GM12865 (cell line): ENCODE measurements around the gene INTS15.

Source experiments
- DNase-seq: peaks from one replicate; pipeline ENCODE4 v3.0.0; 2010; ENCODE audit warnings: low read depth
- H3K4me3 ChIP-seq: 2 replicates; pipeline ENCODE4 v1.5.1; 2011; ENCODE audit warnings: mild to moderate bottlenecking, low read depth, low read length, control low read depth
- CTCF ChIP-seq: IDR thresholded peaks from 2 replicates; pipeline ENCODE4 v1.5.1; 2011; ENCODE audit warnings: low read length, control low read depth, low read depth, inconsistent platforms; ENCODE audit not compliant: insufficient read depth; ENCODE audit errors: missing control alignments

Gene INTS15

DNA sequence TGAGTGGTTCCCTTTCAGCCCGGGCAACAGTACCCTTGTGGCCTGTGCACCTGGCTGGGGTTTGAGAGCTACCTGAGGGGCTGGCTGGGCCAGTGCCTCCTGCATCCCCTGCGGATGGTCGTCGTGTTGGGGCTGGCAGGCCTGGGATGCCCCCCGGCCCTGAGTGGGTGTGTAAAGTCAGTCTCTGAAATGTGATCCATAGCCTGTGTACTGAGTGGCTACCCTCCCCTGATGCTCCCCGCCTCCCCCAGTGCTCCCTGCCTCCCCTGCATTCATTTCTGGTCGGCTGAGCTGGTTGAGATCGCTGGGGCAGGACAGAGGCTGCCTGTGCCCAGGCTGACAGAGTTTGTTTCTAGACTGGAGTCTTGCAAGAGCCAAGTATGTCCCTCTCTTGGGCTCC is 56.6 kb downstream of the INTS15 start:
- no peak overlapping the region for H3K4me3 ChIP-seq
- no peak for TF ChIP-seq CTCF
- no peak for DNase-seq

DNA sequence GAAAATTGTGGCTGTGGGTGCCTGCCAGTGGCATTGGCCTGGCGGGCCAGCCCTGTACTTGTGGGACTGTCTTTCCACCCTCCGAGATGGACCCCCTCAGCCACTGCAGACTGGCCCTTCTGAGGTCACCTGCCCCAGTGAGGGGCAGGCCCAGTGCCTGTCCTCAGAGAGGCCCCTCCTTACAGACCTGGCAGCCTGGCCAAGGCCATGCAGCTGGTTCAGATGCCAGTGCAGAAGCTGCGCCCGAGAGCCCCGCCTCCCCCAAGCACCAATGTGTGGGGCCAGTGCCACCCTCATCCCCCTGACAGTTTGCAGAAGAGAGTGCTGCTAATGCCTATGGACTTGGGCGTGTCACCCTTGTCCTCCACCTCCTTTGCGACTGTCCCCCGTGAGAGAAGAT is 57.3 kb downstream of the INTS15 start:
- H3K4me3 ChIP-seq = no peak overlapping the region
- no peak for DNase-seq
- TF ChIP-seq CTCF = no peak

DNA sequence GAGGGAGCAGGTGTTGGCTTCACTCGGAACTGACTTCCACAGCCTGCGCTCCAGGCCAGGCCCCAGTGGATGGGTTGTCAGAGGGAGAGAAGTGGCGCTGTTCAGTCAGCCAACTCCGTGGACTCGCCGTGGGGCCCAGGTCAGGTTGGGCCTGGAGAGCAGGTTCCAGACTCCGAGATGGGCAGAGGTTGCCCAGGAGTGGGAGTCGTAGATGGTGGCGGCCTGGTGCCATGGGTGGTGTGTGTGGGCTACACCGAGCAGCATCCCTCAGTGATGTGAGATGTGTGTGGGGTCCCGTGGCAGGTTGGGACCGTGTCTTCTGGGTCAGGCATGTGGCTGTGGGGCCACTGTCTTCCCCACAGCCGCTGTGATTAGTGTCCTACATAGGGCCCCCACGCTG is 57.7 kb downstream of the INTS15 start:
- DNase-seq = no peak

DNA sequence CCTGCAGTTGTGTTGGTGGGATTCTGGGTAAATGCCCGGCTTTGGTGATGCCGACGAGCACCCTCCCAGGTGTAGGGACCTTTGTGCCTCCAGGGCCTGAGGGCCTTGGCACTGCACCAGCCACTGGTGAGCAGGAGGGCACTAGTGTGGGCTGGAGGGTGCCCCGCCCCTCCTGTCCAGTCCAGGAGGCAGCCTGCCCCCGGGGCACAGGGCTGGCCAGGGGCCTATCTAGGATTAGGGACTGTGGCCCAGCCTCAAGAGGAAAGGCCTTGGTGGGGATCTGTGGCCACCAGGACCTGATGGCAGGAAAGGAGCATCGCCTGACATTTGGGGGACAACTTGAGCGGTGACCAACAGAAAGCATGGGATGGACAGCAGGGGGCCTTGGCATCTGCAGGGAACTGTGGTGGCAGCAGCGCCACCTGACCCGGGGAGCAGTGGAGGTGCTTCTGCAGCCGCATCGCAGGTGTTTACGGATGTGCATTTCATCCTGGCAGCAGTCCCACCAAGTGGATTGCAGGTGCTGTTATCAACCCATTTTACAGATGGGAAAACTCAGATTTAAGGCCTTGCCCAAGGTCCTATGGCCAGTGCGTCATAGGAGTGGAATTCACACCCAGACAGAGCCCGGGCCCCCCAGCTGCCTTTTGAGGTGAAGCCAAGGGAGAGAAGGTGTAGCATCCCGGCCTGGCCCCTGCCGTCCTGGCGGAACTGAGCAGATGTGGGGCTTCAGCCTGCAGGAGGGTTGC is 58.4 kb downstream of the INTS15 start:
- H3K4me3 ChIP-seq = no peak overlapping the region
- TF ChIP-seq CTCF = no peak
- no peak for DNase-seq

More for the DNA sequence above, 57.7 kb downstream of the INTS15 start:
- no peak for TF ChIP-seq CTCF
- no peak overlapping the region for H3K4me3 ChIP-seq

GRCh38 chr7:6648815-6649104 is 58.9 kb downstream of the INTS15 start:
- TF ChIP-seq CTCF = no peak
- DNase-seq = no peak
- H3K4me3 ChIP-seq = no peak overlapping the region

DNA sequence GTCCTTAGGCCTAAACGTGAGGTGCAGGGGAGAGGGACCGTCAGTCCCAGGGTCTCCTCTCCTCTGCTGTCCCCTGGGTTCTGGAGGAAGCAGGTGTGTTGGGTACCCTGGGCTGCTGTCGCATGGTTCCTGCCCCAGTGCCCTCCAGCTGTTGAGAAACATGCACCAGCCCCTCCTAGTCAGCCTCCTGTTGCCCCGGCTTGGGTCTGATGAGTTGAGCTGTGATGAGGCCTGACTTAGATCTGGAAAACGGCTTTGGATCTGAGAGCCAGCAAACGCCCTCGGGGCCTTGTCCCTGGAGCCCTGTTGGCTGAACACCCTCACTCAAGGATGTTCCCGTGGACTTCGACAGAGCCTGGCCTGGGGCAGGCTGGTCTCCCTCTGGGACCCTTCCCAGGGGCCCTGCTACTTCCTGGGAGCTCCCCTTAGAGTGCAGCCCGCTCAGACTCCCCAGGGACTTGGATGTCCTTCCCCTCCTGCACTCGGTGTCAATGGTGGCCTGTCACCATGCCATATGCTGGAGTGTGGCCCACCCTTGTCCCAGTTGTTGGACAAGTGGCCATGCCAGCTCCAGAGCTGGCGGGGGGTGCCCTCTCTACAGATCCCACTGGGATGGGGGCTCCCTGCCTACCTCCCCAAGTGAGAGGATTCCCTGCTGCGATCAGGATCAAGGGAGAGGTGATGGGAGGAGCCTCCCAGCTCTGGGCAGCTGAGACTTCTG is 59.6 kb downstream of the INTS15 start:
- no peak for TF ChIP-seq CTCF
- no peak for DNase-seq
- no peak overlapping the region for H3K4me3 ChIP-seq
